Gastrocnemius medialis (tissue), 4 donors: ENCODE data around the gene ASXL3. TPM values are rescaled to one million over a fixed set of nuclear protein-coding genes. Genes with fewer than 3 reads are reported as not detected.

Experiments used
- ATAC-seq, 2 donors: fragments of 150-250 bp; one replicate each; pipeline ENCODE4 v1.9.1; 2016
- DNase-seq, 2 donors: peaks; one replicate each; pipeline ENCODE4 v3.0.0-alpha.2; 2019
- H3K27ac ChIP-seq, 4 donors: fragments of 200-600 bp; sonication (generic); 1 replicate in 1 of 4; 2 replicates in 3 of 4; pipeline ENCODE4 v1.5.1; 2016 to 2018; ENCODE audit warnings: mild to moderate bottlenecking in 2 of 4, moderate library complexity in 1 of 4
- H3K27me3 ChIP-seq, 3 donors: fragments of 200-600 bp; sonication (generic) in 2 of 3; 1 replicate in 1 of 3; 2 replicates in 2 of 3; pipeline versions ENCODE4 v1.5.1 to v1.6.0; 2016 to 2019; ENCODE audit warnings: mild to moderate bottlenecking in 1 of 3, moderate library complexity in 1 of 3
- H3K36me3 ChIP-seq, 2 donors: fragments of 200-600 bp; sonication (generic) in 1 of 2; one replicate each; pipeline ENCODE4 v1.5.1; 2017 to 2018
- H3K4me1 ChIP-seq, 2 donors: fragments of 200-600 bp; sonication (generic) in 1 of 2; one replicate each; pipeline ENCODE4 v1.5.1; 2016 to 2017; ENCODE audit warnings: mild to moderate bottlenecking in 2 of 2
- H3K4me3 ChIP-seq, 4 donors: fragments of 200-600 bp; sonication (generic) in 3 of 4; 1 replicate in 1 of 4; 2 replicates in 3 of 4; pipeline ENCODE4 v1.5.1; 2016 to 2019; ENCODE audit warnings: mild to moderate bottlenecking in 2 of 4
- H3K9me3 ChIP-seq, 3 donors: fragments of 200-600 bp; sonication (generic) in 2 of 3; 1 replicate in 1 of 3; 2 replicates in 2 of 3; pipeline ENCODE4 v1.5.1; 2016 to 2019
- POLR2A ChIP-seq, 2 donors: fragments of 450-650 bp; IDR thresholded peaks; one replicate each; pipeline ENCODE4 v1.6.1; 2017; ENCODE audit warnings: antibody characterized with exemption in 2 of 2, mild to moderate bottlenecking in 2 of 2, moderate library complexity in 2 of 2
- in situ Hi-C, 4 donors: fragments of 200-750 bp; cut with MboI; loops; one replicate each; pipeline versions ENCODE4 v1.15.0 to v1.8.0; 2017; ENCODE audit warnings: low sequenced_read_pairs in 4 of 4
- intact Hi-C: fragments of 100-400 bp; cut with DNase I; formaldehyde crosslinking; loops from one replicate; pipeline ENCODE4 v1.15.1; 2023; ENCODE audit warnings: low total_unique reads
- total RNA-seq, 4 donors: library from RNA; depleted of rRNA; stranded (reverse); fragments of >200 nt; gene quantifications; one replicate each; pipeline versions ENCODE4 v1.1.0 to v1.2.3, GENCODE V29; 2016
- TF ChIP-seq, protein P1 (sequence below), 5 experiments: fragments of 450-650 bp in 3 of 5; fragments of 200-600 bp in 2 of 5; sonication (generic) in 2 of 5; IDR thresholded peaks in 4 of 5; conservative IDR thresholded peaks in 1 of 5; 1 replicate in 4 of 5; 2 replicates in 1 of 5; pipeline ENCODE4 v1.5.1; 2016 to 2019; ENCODE audit warnings: antibody characterized with exemption in 5 of 5, mild to moderate bottlenecking in 3 of 5, moderate library complexity in 3 of 5

Gene ASXL3
- total RNA-seq, 4 donors from 2014 or later, result 0.04 to 0.12 (median 0.05) TPM; not detected in 1

DNA sequence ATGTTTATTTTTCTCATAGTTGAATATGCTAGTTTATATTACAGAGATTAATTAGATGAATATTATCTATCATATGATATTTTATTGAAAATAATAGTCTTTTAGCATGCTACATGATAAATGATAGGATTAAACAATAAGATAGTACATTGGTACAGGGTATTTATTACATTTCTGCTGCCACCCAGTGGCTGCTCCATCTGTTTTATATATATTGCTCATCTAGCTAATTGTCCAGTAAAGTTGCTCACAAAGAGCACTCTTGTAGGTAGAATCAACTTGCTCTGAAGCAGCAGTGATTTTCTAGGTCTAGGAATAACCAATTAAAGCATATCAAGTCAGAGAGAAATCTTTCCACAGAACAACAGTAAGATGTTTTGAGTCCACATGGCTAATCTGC is 183.3 kb downstream of the ASXL3 start:
- Histone ChIP-seq H3K4me3 (no peak overlapping the region), H3K36me3 (no peaks in the 10 kb centered on the region), H3K9me3 (no peaks in the 10 kb centered on the region), H3K4me1 (no peaks in the 10 kb centered on the region), H3K27ac (no peak overlapping the region), H3K27me3 (no peaks in the 10 kb centered on the region)
- in situ Hi-C loops, result loop anchor here in 1 of 4 donors (25.0 kb wide), 1 partner anchor 99 kb away; no protein-coding TSS in a partner anchor
- intact Hi-C loops, result no loop called here
- ATAC-seq, result no peak
- no peak for DNase-seq
- TF ChIP-seq, protein P1, sequence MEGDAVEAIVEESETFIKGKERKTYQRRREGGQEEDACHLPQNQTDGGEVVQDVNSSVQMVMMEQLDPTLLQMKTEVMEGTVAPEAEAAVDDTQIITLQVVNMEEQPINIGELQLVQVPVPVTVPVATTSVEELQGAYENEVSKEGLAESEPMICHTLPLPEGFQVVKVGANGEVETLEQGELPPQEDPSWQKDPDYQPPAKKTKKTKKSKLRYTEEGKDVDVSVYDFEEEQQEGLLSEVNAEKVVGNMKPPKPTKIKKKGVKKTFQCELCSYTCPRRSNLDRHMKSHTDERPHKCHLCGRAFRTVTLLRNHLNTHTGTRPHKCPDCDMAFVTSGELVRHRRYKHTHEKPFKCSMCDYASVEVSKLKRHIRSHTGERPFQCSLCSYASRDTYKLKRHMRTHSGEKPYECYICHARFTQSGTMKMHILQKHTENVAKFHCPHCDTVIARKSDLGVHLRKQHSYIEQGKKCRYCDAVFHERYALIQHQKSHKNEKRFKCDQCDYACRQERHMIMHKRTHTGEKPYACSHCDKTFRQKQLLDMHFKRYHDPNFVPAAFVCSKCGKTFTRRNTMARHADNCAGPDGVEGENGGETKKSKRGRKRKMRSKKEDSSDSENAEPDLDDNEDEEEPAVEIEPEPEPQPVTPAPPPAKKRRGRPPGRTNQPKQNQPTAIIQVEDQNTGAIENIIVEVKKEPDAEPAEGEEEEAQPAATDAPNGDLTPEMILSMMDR (IDR thresholded peaks at IDR 0.05 in 4 of 5, conservative IDR thresholded peaks at IDR 0.05 in 1 of 5), result no peak
- TF ChIP-seq POLR2A (IDR thresholded peaks at IDR 0.05), result no peak

DNA sequence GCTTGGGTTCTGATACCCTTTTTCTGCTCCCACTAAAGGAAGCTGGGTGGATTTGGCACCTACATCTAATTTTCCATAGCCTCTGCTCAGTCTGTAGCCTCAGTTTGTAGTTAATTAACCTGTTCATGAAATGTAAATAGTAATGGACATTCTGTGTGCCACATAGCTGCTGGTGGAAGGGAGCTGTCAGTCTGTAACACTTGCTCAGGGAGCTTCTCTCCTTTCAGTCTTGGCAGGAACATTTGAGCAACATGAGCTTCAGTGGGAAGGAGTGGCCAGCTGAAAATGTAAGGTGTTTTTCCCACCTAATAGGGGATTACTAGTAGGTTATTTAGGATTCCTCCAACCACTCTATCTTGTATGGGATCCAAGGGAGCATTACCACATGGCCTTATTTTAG is 203.4 kb downstream of the ASXL3 start:
- no peaks in the 10 kb centered on the region for H3K9me3 ChIP-seq
- no peak overlapping the region for H3K4me3 ChIP-seq
- H3K36me3 ChIP-seq, result no peaks in the 10 kb centered on the region
- in situ Hi-C loops (no loop called here), intact Hi-C loops (no loop called here)
- no peak for DNase-seq
- ATAC-seq, result peak; percentile 77 to 78
- TF ChIP-seq, protein P1 (IDR thresholded peaks at IDR 0.05 in 4 of 5, conservative IDR thresholded peaks at IDR 0.05 in 1 of 5), result no peak
- no peak for TF ChIP-seq POLR2A (IDR thresholded peaks at IDR 0.05)
- H3K27me3 ChIP-seq, result no peaks in the 10 kb centered on the region
- no peak overlapping the region for H3K27ac ChIP-seq
- H3K4me1 ChIP-seq, result peaks cover 0 to 11% of the 10 kb centered on the region in 2 donors

Other genes with a start within 250 kb of the ASXL3 start
- gene CCDC178, start 137.5 kb upstream of the ASXL3 start, total RNA-seq, result under 1 TPM in 1 of 4 donors, not detected in 3; 0.35 TPM